Neuronal stem cell (in vitro differentiated cells): Measurements from ENCODE around the gene EMID1.
A peak's percentile ranks its signal among the peaks of the same experiment; 100 is the strongest.

ENCODE experiments used
- DNase-seq: peaks from one replicate; pipeline ENCODE4 v3.0.0-alpha.2; 2013; ENCODE audit warnings: low spot score
- H2AFZ ChIP-seq: one replicate; pipeline ENCODE4 v1.6.1; 2013; ENCODE audit warnings: mild to moderate bottlenecking, low read length, inconsistent platforms
- H2AK5ac ChIP-seq: 2 replicates; pipeline ENCODE4 v1.6.1; 2013; ENCODE audit warnings: low read depth, mild to moderate bottlenecking, inconsistent platforms, low read length, moderate library complexity, mixed read lengths
- H2BK120ac ChIP-seq: 2 replicates; pipeline ENCODE4 v1.6.1; 2013; ENCODE audit warnings: low read depth, mild to moderate bottlenecking, inconsistent platforms, low read length, moderate library complexity, mixed read lengths
- H2BK12ac ChIP-seq: one replicate; pipeline ENCODE4 v1.6.1; 2013; ENCODE audit warnings: low read length, inconsistent platforms
- H2BK15ac ChIP-seq: 2 replicates; pipeline ENCODE4 v1.6.1; 2013; ENCODE audit warnings: mild to moderate bottlenecking, low read length, inconsistent platforms, mixed read lengths
- H2BK5ac ChIP-seq: one replicate; pipeline ENCODE4 v1.6.1; 2013; ENCODE audit warnings: inconsistent platforms, mild to moderate bottlenecking, low read length, moderate library complexity
- H3K14ac ChIP-seq: one replicate; pipeline ENCODE4 v1.6.1; 2013; ENCODE audit warnings: low read length, inconsistent platforms
- H3K18ac ChIP-seq: 2 replicates; pipeline ENCODE4 v1.6.1; 2013; ENCODE audit warnings: low read length, inconsistent platforms
- H3K23ac ChIP-seq: 2 replicates; pipeline ENCODE4 v1.6.1; 2013; ENCODE audit warnings: low read depth, mild to moderate bottlenecking, mixed read lengths, low read length, inconsistent platforms; ENCODE audit not compliant: poor library complexity
- H3K27ac ChIP-seq: replicated peaks from 3 replicates; pipeline ENCODE4 v1.5.1; 2013; ENCODE audit warnings: low read length, inconsistent platforms
- H3K27me3 ChIP-seq, 3 experiments: 2 replicates each; pipeline ENCODE4 v1.6.1; 2013; ENCODE audit warnings: low read length in 3 of 3, mild to moderate bottlenecking in 2 of 3, inconsistent platforms in 1 of 3, low read depth in 1 of 3, mixed read lengths in 1 of 3, moderate library complexity in 1 of 3; ENCODE audit not compliant: control insufficient read depth in 3 of 3, insufficient read depth in 3 of 3
- H3K36me3 ChIP-seq, 2 donors: replicated peaks in 1 of 2; 2 replicates each; pipeline ENCODE4 v1.6.1; 2013; ENCODE audit warnings: low read length in 2 of 2; ENCODE audit not compliant: control insufficient read depth in 2 of 2, insufficient read depth in 2 of 2
- H3K4ac ChIP-seq: 2 replicates; pipeline ENCODE4 v1.6.1; 2013; ENCODE audit warnings: inconsistent platforms, mild to moderate bottlenecking, low read length, moderate library complexity
- H3K4me1 ChIP-seq, 2 donors: 1 replicate in 1 of 2; 2 replicates in 1 of 2; pipeline ENCODE4 v1.6.1; 2013; ENCODE audit warnings: low read length in 2 of 2, low read depth in 1 of 2; ENCODE audit not compliant: control insufficient read depth in 2 of 2, insufficient read depth in 1 of 2
- H3K4me2 ChIP-seq: one replicate; pipeline ENCODE4 v1.6.1; 2013; ENCODE audit warnings: mild to moderate bottlenecking, low read length, inconsistent platforms; ENCODE audit not compliant: insufficient read depth, poor library complexity, severe bottlenecking
- H3K4me3 ChIP-seq, 2 donors: 2 replicates each; pipeline ENCODE4 v1.5.1; 2013; ENCODE audit warnings: low read length in 2 of 2, mild to moderate bottlenecking in 2 of 2, inconsistent platforms in 1 of 2, moderate library complexity in 1 of 2
- H3K79me1 ChIP-seq: one replicate; pipeline ENCODE4 v1.6.1; 2013; ENCODE audit warnings: low read depth, mild to moderate bottlenecking, inconsistent platforms, low read length, moderate library complexity
- H3K9ac ChIP-seq: one replicate; pipeline ENCODE4 v1.6.1; 2013; ENCODE audit warnings: mild to moderate bottlenecking, low read depth, low read length, inconsistent platforms; ENCODE audit not compliant: poor library complexity
- H3K9me3 ChIP-seq, 2 donors: replicated peaks in 1 of 2; 2 replicates each; pipeline versions ENCODE3 to v1.6.1; 2013; ENCODE audit warnings: low read length in 2 of 2, mild to moderate bottlenecking in 2 of 2, inconsistent platforms in 1 of 2, low read depth in 1 of 2, mixed read lengths in 1 of 2, moderate library complexity in 1 of 2; ENCODE audit not compliant: control insufficient read depth in 2 of 2, insufficient read depth in 1 of 2
- H4K8ac ChIP-seq: one replicate; pipeline ENCODE4 v1.6.1; 2013; ENCODE audit warnings: low read depth, mild to moderate bottlenecking, inconsistent platforms, low read length, moderate library complexity
- H4K91ac ChIP-seq: one replicate; pipeline ENCODE4 v1.6.1; 2013; ENCODE audit warnings: low read length, low read depth, mild to moderate bottlenecking, inconsistent platforms; ENCODE audit not compliant: poor library complexity
- WGBS, 2 donors: extraction: QIAGEN DNeasy Blood & Tissue Kit; methylation state at CpG; one replicate each; pipeline ENCODE4 v1.1.7; 2013; ENCODE audit warnings: missing lambda C conversion rate in 2 of 2, mixed read lengths in 1 of 2; ENCODE audit not compliant: insufficient read length in 2 of 2, insufficient replicate concordance in 1 of 2; ENCODE audit errors: extremely low coverage in 2 of 2; 5-methylcytosine and 5-hydroxymethylcytosine counted together

Gene EMID1

GRCh38 chr22:29206372-29207242 lies 911 bp downstream of the EMID1 start:
- Histone ChIP-seq H2BK15ac (peak overlapping the region; percentile 68), H3K4me3 (peak overlapping the region; percentile 62 to 91), H3K18ac (peak overlapping the region; percentile 94), H2AK5ac (peak overlapping the region; percentile 20), H2BK12ac (no peak overlapping the region), H3K36me3 (peaks cover 2 to 7% of the 10 kb centered on the region in 2 donors), H3K79me1 (peaks cover 5% of the 10 kb centered on the region), H2BK120ac (peak overlapping the region; percentile 50), H3K4me1 (peaks cover 28 to 54% of the 10 kb centered on the region in 2 donors), H3K9ac (peak overlapping the region; percentile 93), H4K8ac (no peak overlapping the region), H4K91ac (no peak overlapping the region), H3K27me3 (peaks cover 0 to 7% (median 0%) of the 10 kb centered on the region in 3 experiments), H3K4ac (no peak overlapping the region), H3K14ac (peak overlapping the region; percentile 31), H3K27ac (peak overlapping the region; percentile 60), H3K9me3 (peaks cover 0 to 3% of the 10 kb centered on the region in 2 donors), H3K4me2 (peak overlapping the region; percentile 88), H2BK5ac (peak overlapping the region; percentile 35), H2AFZ (peak overlapping the region; percentile 75), H3K23ac (peak overlapping the region; percentile 46)
- no CpG with 5 or more reads among the region's 19 CpGs for WGBS, 2 donors
- peak; percentile 63 for DNase-seq

DNA sequence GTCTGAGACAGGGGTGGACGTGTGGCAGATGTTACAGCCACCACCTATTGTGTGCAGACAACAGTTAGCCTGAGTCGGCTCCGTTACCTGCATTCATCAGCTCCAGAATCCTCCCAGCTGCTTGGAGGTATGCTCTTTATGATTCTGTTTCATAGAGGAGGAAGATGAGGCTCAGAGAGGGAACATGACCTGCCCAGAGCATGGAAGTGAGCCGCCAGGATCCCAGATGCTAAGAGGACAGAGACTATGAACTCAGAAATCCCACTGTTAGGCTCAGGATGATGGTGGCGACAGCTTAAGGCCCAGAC lies 1.5 kb downstream of the EMID1 start:
- H2BK120ac ChIP-seq: no peak overlapping the region
- peak overlapping the region; percentile 25 for H2BK12ac ChIP-seq
- peak overlapping the region; percentile 83 for H3K18ac ChIP-seq
- peak overlapping the region; percentile 4 for H2BK5ac ChIP-seq
- H3K79me1 ChIP-seq: peaks cover 5% of the 10 kb centered on the region
- H3K9ac ChIP-seq: no peak overlapping the region
- WGBS, 2 donors: no CpG with 5 or more reads among the region's 5 CpGs
- peak overlapping the region; percentile 2 for H2AK5ac ChIP-seq
- DNase-seq: no peak
- peaks cover 0 to 3% of the 10 kb centered on the region in 2 donors for H3K9me3 ChIP-seq
- H3K27me3 ChIP-seq: peaks cover 0 to 7% (median 0%) of the 10 kb centered on the region in 3 experiments
- H2BK15ac ChIP-seq: peak overlapping the region; percentile 61
- peak overlapping the region; percentile 50 for H3K27ac ChIP-seq
- peak overlapping the region in 1 of 2 donors; percentile 13 for H3K4me3 ChIP-seq
- H4K91ac ChIP-seq: peak overlapping the region; percentile 13
- H3K23ac ChIP-seq: no peak overlapping the region
- no peak overlapping the region for H3K4ac ChIP-seq
- H3K36me3 ChIP-seq: peaks cover 2 to 7% of the 10 kb centered on the region in 2 donors
- H3K14ac ChIP-seq: no peak overlapping the region
- no peak overlapping the region for H4K8ac ChIP-seq
- peak overlapping the region; percentile 88 for H3K4me2 ChIP-seq
- no peak overlapping the region for H2AFZ ChIP-seq
- peaks cover 28 to 49% of the 10 kb centered on the region in 2 donors for H3K4me1 ChIP-seq

GRCh38 chr22:29207562-29208501 lies 2.1 kb downstream of the EMID1 start:
- H3K4me3 ChIP-seq: peak overlapping the region in 1 of 2 donors; percentile 13
- peak overlapping the region; percentile 83 for H3K18ac ChIP-seq
- peaks cover 28 to 42% of the 10 kb centered on the region in 2 donors for H3K4me1 ChIP-seq
- peak overlapping the region; percentile 13 for H4K91ac ChIP-seq
- H3K23ac ChIP-seq: no peak overlapping the region
- peak overlapping the region; percentile 61 for H2BK15ac ChIP-seq
- H2BK120ac ChIP-seq: peak overlapping the region; percentile 53
- peak overlapping the region; percentile 98 for H2AK5ac ChIP-seq
- peak overlapping the region; percentile 50 for H3K27ac ChIP-seq
- no peak overlapping the region for H4K8ac ChIP-seq
- peaks cover 2 to 7% of the 10 kb centered on the region in 2 donors for H3K36me3 ChIP-seq
- no peak overlapping the region for H3K4ac ChIP-seq
- peak overlapping the region; percentile 87 for H2BK12ac ChIP-seq
- H3K9me3 ChIP-seq: peaks cover 0 to 3% of the 10 kb centered on the region in 2 donors
- no peak overlapping the region for H3K14ac ChIP-seq
- no peak overlapping the region for H2AFZ ChIP-seq
- peaks cover 5% of the 10 kb centered on the region for H3K79me1 ChIP-seq
- no peak overlapping the region for H3K9ac ChIP-seq
- H2BK5ac ChIP-seq: peak overlapping the region; percentile 4
- no peak for DNase-seq
- H3K4me2 ChIP-seq: peak overlapping the region; percentile 88
- H3K27me3 ChIP-seq: peaks cover 0 to 7% (median 0%) of the 10 kb centered on the region in 3 experiments
- WGBS, 2 donors: no CpG with 5 or more reads among the region's 11 CpGs
